Dermis lymphatic vessel endothelial cell (primary cell): ENCODE data around the gene SPN. TPM values are rescaled to one million over a fixed set of nuclear protein-coding genes. Genes with fewer than 3 reads are reported as not detected.

Experiments used
- total RNA-seq: library from RNA; depleted of rRNA; stranded (reverse); fragments of >200 nt; gene quantifications from 2 replicates; pipeline ENCODE4 v1.2.1, GENCODE V29; 2014

The SPN gene
- total RNA-seq = not detected in 2 replicates

GRCh38 chr16:29663016-29663806 is at the start of gene SPN:
Gene SPN (plus strand): TSS chr16:29663247. CDS start chr16:29663729, 482 bp downstream.

GRCh38 chr16:29678691-29679267 is 15.7 kb downstream of the SPN start, which contains the start of gene QPRT:
Gene QPRT (plus strand): TSS chr16:29679180. CDS start chr16:29679198, 18 bp downstream.

Other genes starting within 250 kb of the SPN start
- gene BOLA2, start 208.9 kb upstream of the SPN start, total RNA-seq = 19.1 and 20.7 TPM in 2 replicates
- gene SLX1B, start 208.7 kb upstream of the SPN start, total RNA-seq = 12.6 and 14.7 TPM in 2 replicates
- gene SULT1A4, start 203.3 kb upstream of the SPN start, total RNA-seq = 4.7 and 14.3 TPM in 2 replicates
- 7.7 and 16.2 TPM in 2 replicates for gene NPIPB12, start 156.8 kb upstream of the SPN start, total RNA-seq
- gene QPRT, start 15.9 kb downstream of the SPN start, total RNA-seq = 0.65 TPM in 1 of 2 replicates, not detected in the other
- not detected in 2 replicates for gene C16orf54, start 82.7 kb downstream of the SPN start, total RNA-seq
- not detected in 2 replicates for gene ZG16, start 115.0 kb downstream of the SPN start, total RNA-seq
- gene KIF22, start 127.5 kb downstream of the SPN start, total RNA-seq = 15.1 TPM in 2 replicates
- gene MAZ, start 143.3 kb downstream of the SPN start, total RNA-seq = 102 and 129 TPM in 2 replicates
- under 0.01 and 0.09 TPM in 2 replicates for gene PRRT2, start 148.9 kb downstream of the SPN start, total RNA-seq
- gene PAGR1, start 152.9 kb downstream of the SPN start, total RNA-seq = 14.0 and 15.6 TPM in 2 replicates
- gene MVP, start 157.2 kb downstream of the SPN start, total RNA-seq = 106 and 116 TPM in 2 replicates
- gene CDIPT, start 200.0 kb downstream of the SPN start, total RNA-seq = 68.7 and 73.8 TPM in 2 replicates
- 0.26 and 0.98 TPM in 2 replicates for gene SEZ6L2, start 236.3 kb downstream of the SPN start, total RNA-seq
- gene ASPHD1, start 237.2 kb downstream of the SPN start, total RNA-seq = 0.17 and 0.33 TPM in 2 replicates